ENCODE results near the gene TLX2. TPM values are rescaled to one million over a fixed set of nuclear protein-coding genes. Genes with fewer than 3 reads are reported as not detected.

TLX2 gene
- total and polyA plus RNA-seq, 2 of the 13 experiments (the other 11 are each of a cell fraction or from before 2014, with no cell fraction given) = 0.05 to 0.20 TPM

DNA sequence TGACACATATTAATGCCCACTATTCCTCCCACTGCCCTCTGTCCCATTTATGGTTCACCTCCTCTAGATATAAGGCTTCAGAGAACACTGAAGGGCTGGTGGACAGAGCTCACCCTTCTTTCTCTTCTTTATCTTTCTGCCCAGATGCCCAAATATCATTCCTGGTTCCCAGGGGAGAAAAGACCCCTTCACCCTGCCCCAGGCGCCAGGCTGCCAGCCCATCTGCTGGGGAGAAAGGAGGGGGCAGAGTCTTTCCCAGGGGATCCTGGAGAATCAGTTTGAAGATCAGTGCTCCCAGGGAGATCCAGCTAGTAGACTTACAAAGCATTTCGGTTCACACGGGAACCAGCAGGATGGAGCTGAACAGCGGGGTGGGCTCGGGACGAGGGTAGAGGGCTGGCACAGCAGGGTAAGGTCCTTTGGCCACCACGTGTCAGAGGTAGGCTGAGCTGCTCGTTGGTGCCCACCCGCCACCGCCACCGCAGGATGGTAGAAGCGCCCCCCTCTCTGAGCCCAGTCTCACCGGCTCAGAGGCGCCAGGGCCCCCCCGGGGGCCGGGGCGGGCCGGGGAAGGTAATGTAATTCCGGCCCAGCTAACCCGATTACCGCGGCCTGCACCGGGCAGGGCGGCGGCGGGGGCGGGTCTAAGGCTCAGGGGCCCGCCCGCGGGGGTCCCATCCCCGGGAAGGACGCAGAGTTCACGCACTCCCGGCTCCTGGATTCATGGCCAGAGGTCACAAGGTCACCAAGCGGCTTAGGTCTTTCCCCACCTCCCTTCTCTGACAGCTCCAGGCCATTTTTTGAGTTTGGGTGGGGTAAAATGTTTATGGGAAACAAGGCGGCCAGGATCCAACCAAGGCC, 1.3 kb upstream of the TLX2 start (continued):
- TF ChIP-seq JDP2 (CRISPR knock-in tag; IDR thresholded peaks at IDR 0.05; ENCODE audit: borderline replicate concordance) (no peak), ZNF850 (CRISPR knock-in tag; conservative IDR thresholded peaks at IDR 0.05) (no peak), CREM (IDR thresholded peaks at IDR 0.05) (no peak), CREM (CRISPR knock-in tag; IDR thresholded peaks at IDR 0.05) (no peak), MZF1 (CRISPR knock-in tag; IDR thresholded peaks at IDR 0.05; ENCODE audit: borderline replicate concordance) (no peak), ZNF530 (CRISPR knock-in tag; IDR thresholded peaks at IDR 0.05; ENCODE audit: low read depth) (no peak), ARNT2 (CRISPR knock-in tag; IDR thresholded peaks at IDR 0.05; ENCODE audit: low read depth) (no peak), CCDC6 (CRISPR knock-in tag; IDR thresholded peaks at IDR 0.05) (no peak), EP300 (IDR thresholded peaks at IDR 0.05; ENCODE audit: low read depth in 2 of 2, low read length in 2 of 2) (peak; percentile 29 to 51; a peak in 1 of 4 replicates), EP300 (CRISPR knock-in tag; IDR thresholded peaks at IDR 0.05; ENCODE audit: borderline replicate concordance) (no peak), REPIN1 (CRISPR knock-in tag; IDR thresholded peaks at IDR 0.05; ENCODE audit: borderline replicate concordance, low read depth) (no peak; the same call in 1 of the 2 replicates), ZFP1 (CRISPR knock-in tag; IDR thresholded peaks at IDR 0.05) (no peak), EHMT2 (IDR thresholded peaks at IDR 0.05; ENCODE audit: borderline replicate concordance, low read depth, low read length) (no peak), ZNF383 (CRISPR knock-in tag; IDR thresholded peaks at IDR 0.05; ENCODE audit: borderline replicate concordance) (no peak), ERF (CRISPR knock-in tag; IDR thresholded peaks at IDR 0.05) (no peak), SP2 (CRISPR knock-in tag; IDR thresholded peaks at IDR 0.05) (0 out of 2 replicates have a peak, but pooled peaks have one; percentile 20), ZNF674 (CRISPR knock-in tag; IDR thresholded peaks at IDR 0.05; ENCODE audit: low read depth) (no peak), GMEB2 (CRISPR knock-in tag; IDR thresholded peaks at IDR 0.05; ENCODE audit: low read depth) (no peak), WIZ (CRISPR knock-in tag; IDR thresholded peaks at IDR 0.05) (no peak), SMARCE1 (IDR thresholded peaks at IDR 0.05; ENCODE audit: borderline replicate concordance) (no peak), ZNF737 (CRISPR knock-in tag; IDR thresholded peaks at IDR 0.05; ENCODE audit: borderline replicate concordance) (no peak)
- TF ChIP-seq, protein P1, sequence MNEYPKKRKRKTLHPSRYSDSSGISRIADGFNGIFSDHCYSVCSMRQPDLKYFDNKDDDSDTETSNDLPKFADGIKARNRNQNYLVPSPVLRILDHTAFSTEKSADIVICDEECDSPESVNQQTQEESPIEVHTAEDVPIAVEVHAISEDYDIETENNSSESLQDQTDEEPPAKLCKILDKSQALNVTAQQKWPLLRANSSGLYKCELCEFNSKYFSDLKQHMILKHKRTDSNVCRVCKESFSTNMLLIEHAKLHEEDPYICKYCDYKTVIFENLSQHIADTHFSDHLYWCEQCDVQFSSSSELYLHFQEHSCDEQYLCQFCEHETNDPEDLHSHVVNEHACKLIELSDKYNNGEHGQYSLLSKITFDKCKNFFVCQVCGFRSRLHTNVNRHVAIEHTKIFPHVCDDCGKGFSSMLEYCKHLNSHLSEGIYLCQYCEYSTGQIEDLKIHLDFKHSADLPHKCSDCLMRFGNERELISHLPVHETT (CRISPR knock-in tag; conservative IDR thresholded peaks at IDR 0.05) = no peak
- TF ChIP-seq, protein P2, sequence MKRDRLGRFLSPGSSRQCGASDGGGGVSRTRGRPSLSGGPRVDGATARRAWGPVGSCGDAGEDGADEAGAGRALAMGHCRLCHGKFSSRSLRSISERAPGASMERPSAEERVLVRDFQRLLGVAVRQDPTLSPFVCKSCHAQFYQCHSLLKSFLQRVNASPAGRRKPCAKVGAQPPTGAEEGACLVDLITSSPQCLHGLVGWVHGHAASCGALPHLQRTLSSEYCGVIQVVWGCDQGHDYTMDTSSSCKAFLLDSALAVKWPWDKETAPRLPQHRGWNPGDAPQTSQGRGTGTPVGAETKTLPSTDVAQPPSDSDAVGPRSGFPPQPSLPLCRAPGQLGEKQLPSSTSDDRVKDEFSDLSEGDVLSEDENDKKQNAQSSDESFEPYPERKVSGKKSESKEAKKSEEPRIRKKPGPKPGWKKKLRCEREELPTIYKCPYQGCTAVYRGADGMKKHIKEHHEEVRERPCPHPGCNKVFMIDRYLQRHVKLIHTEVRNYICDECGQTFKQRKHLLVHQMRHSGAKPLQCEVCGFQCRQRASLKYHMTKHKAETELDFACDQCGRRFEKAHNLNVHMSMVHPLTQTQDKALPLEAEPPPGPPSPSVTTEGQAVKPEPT (CRISPR knock-in tag; IDR thresholded peaks at IDR 0.05; ENCODE audit: low read depth) = no peak

Measured in HepG2 (cell line).